ENCODE data around the gene FOXP4.
A peak's percentile ranks its signal among the peaks of the same experiment; 100 is the strongest.

FOXP4 gene

GRCh38 chr6:41546475-41546865 is 289 bp downstream of the FOXP4 start:
- no peak for TF ChIP-seq CTCF (IDR thresholded peaks at IDR 0.05; ENCODE audit: poor library complexity, severe bottlenecking)
- DNase-seq (ENCODE audit: low spot score) (no peak), ATAC-seq (ENCODE audit: low read depth) (peak; percentile 47)
- no peaks in the 10 kb centered on the region for H3K4me1 ChIP-seq (ENCODE audit: insufficient read depth, poor library complexity, severe bottlenecking)
- H3K27ac ChIP-seq (ENCODE audit: poor library complexity, severe bottlenecking) = peak overlapping the region; percentile 57
- peaks cover 1% of the 10 kb centered on the region; the same call in 1 of the 2 replicates for H3K36me3 ChIP-seq (ENCODE audit: low read depth)
- no peaks in the 10 kb centered on the region for H3K27me3 ChIP-seq (ENCODE audit: insufficient read depth, poor library complexity, severe bottlenecking)
- peak overlapping the region; percentile 99 for H3K4me3 ChIP-seq (ENCODE audit: severe bottlenecking)
- H3K9me3 ChIP-seq (ENCODE audit: severe bottlenecking) = no peaks in the 10 kb centered on the region

GRCh38 chr6:41546866-41547798 is 951 bp downstream of the FOXP4 start:
- peak; percentile 6 for TF ChIP-seq CTCF (IDR thresholded peaks at IDR 0.05; ENCODE audit: poor library complexity, severe bottlenecking)
- DNase-seq (ENCODE audit: low spot score) = no peak
- Histone ChIP-seq H3K27me3 (ENCODE audit: insufficient read depth, poor library complexity, severe bottlenecking) (no peaks in the 10 kb centered on the region), H3K27ac (ENCODE audit: poor library complexity, severe bottlenecking) (peak overlapping the region; percentile 57), H3K36me3 (ENCODE audit: low read depth) (peaks cover 3% of the 10 kb centered on the region; the same call in 1 of the 2 replicates), H3K4me1 (ENCODE audit: insufficient read depth, poor library complexity, severe bottlenecking) (no peaks in the 10 kb centered on the region), H3K9me3 (ENCODE audit: severe bottlenecking) (no peaks in the 10 kb centered on the region), H3K4me3 (ENCODE audit: severe bottlenecking) (peak overlapping the region; percentile 99)
- ATAC-seq (ENCODE audit: low read depth) = peak; percentile 34

GRCh38 chr6:41547799-41548097 is 1.6 kb downstream of the FOXP4 start:
- no peaks in the 10 kb centered on the region for H3K4me1 ChIP-seq (ENCODE audit: insufficient read depth, poor library complexity, severe bottlenecking)
- DNase-seq (ENCODE audit: low spot score) (no peak), ATAC-seq (ENCODE audit: low read depth) (no peak)
- H3K4me3 ChIP-seq (ENCODE audit: severe bottlenecking) = peak overlapping the region; percentile 99
- H3K27me3 ChIP-seq (ENCODE audit: insufficient read depth, poor library complexity, severe bottlenecking) = no peaks in the 10 kb centered on the region
- no peak for TF ChIP-seq CTCF (IDR thresholded peaks at IDR 0.05; ENCODE audit: poor library complexity, severe bottlenecking)
- no peaks in the 10 kb centered on the region for H3K9me3 ChIP-seq (ENCODE audit: severe bottlenecking)
- H3K27ac ChIP-seq (ENCODE audit: poor library complexity, severe bottlenecking) = no peak overlapping the region
- peaks cover 3% of the 10 kb centered on the region; the same call in 1 of the 2 replicates for H3K36me3 ChIP-seq (ENCODE audit: low read depth)

- H3K27ac ChIP-seq (ENCODE audit: poor library complexity, severe bottlenecking) = no peak overlapping the region
- peak overlapping the region; percentile 99 for H3K4me3 ChIP-seq (ENCODE audit: severe bottlenecking)
- ATAC-seq (ENCODE audit: low read depth) = no peak
- no peak for TF ChIP-seq CTCF (IDR thresholded peaks at IDR 0.05; ENCODE audit: poor library complexity, severe bottlenecking)
- no peaks in the 10 kb centered on the region for H3K9me3 ChIP-seq (ENCODE audit: severe bottlenecking)
- H3K27me3 ChIP-seq (ENCODE audit: insufficient read depth, poor library complexity, severe bottlenecking) = no peaks in the 10 kb centered on the region
- DNase-seq (ENCODE audit: low spot score) = no peak
- peaks cover 3% of the 10 kb centered on the region; the same call in 1 of the 2 replicates for H3K36me3 ChIP-seq (ENCODE audit: low read depth)
- no peaks in the 10 kb centered on the region for H3K4me1 ChIP-seq (ENCODE audit: insufficient read depth, poor library complexity, severe bottlenecking)
Measured at GRCh38 chr6:41548098-41548840, 2.1 kb downstream of the FOXP4 start.

Measured in RWPE2 (cell line).